ENCODE data around the gene NDUFS6. TPM values are rescaled to one million over a fixed set of nuclear protein-coding genes. Genes with fewer than 3 reads are reported as not detected.

The NDUFS6 gene
- total RNA-seq, 2 experiments from 2014 or later = 20.8 to 31.7 TPM

DNA sequence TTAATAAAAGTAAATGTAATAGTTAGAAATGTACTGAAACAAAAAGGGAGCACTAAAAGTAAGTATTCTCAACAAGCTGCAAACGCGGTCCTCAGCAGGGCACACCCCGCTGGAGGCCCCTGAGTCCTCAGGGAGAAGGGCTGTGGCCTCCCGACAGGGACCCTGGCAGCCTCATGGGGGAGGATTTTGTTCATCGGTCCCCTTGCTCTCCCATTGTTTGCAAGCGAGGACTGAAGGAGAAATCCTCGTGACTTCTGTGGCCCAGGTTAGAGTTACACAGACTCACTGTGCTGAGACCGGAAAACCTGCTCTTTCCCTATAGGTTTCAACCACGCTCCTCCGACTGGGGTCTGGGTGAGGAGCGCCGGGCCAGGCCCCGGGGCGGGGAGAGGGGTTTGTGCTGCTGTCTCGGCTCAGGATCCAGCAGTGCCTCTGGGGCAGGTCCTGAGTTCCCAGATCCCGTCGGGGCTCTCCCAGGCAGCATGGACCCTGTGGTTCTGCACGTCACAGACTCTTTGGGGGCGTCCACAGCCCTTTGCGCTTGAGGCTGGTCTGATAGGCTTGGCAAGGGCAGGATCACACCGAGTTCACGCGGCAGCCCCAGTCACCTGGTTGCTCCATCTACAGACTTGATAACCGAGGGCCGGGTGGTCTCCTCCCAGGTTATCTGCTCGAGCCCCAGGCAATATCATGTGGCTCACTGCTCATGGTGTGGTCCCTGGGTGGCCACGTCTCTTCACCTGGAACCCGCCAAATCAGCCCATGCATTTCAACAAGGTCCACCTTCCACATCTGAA, 40.4 kb upstream of the NDUFS6 start:
- H3K27ac Mint-ChIP-seq = no peak overlapping the region
- H3K36me3 Mint-ChIP-seq (ENCODE audit: low read depth) = no peaks in the 10 kb centered on the region
- ChIA-PET CTCF (interaction anchor here (0.6 kb wide), 1 partner anchor 10 kb away, joined by 3 read pairs; no protein-coding TSS in a partner anchor), POLR2A (no interaction called here)
- peaks cover 9% of the 10 kb centered on the region for H3K27me3 Mint-ChIP-seq
- H3K9me3 Mint-ChIP-seq = peaks cover 7% of the 10 kb centered on the region
- DNase-seq = no peak
- no peak overlapping the region for H3K4me3 Mint-ChIP-seq
- H3K4me1 Mint-ChIP-seq = peaks cover 3% of the 10 kb centered on the region

- CTCF ChIA-PET = interaction anchor here (0.6 kb wide), 1 partner anchor 10 kb away, joined by 3 read pairs; no protein-coding TSS in a partner anchor
- POLR2A ChIA-PET = no interaction called here
- Mint-ChIP-seq H3K4me1 (peaks cover 5% of the 10 kb centered on the region), H3K4me3 (no peak overlapping the region), H3K27ac (no peak overlapping the region), H3K27me3 (peaks cover 9% of the 10 kb centered on the region), H3K36me3 (ENCODE audit: low read depth) (no peaks in the 10 kb centered on the region), H3K9me3 (peaks cover 7% of the 10 kb centered on the region)
- DNase-seq = no peak
Observed at GRCh38 chr5:1761453-1761755, 39.8 kb upstream of the NDUFS6 start.

DNA sequence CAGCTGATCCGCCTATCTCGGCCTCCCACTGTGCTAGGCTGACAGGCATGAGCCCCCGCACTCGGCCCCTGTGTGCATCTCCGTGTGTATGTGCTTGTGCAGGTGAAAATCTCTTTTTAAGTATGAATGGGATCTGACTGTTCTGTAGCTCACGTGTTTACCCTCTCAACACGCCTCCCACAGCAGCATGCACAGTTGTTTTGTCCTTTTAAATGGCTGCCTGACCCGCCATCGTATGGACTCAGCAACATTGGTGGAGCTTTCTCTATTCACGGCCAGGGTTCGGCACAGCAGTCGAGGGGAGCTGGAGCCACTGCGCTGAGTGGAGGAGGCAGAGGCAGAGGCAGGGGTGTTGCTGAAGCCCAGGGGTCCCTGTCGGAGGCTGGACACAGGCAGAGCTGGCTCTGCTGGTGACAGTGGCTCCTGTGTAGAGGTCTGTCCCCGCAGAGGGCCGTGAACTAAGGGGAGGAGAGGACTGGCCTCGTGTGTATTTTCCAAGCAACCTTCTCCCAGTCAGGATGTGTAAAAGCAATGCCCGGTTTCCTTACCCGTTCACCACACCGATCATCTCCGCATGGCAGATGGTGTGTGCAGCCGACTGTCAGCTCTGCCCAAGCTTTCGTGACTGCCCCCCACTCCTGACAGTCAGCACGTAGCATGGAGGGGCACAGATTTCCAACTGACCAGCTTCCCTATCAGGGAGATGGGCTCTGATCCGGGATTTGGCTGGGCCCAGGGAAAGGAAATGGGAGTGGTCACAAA, 38.9 kb upstream of the NDUFS6 start:
- peaks cover 5% of the 10 kb centered on the region for H3K4me1 Mint-ChIP-seq
- no peak overlapping the region for H3K27ac Mint-ChIP-seq
- H3K27me3 Mint-ChIP-seq = peaks cover 9% of the 10 kb centered on the region
- DNase-seq = no peak
- ChIA-PET CTCF (no interaction called here), POLR2A (no interaction called here)
- H3K9me3 Mint-ChIP-seq = peaks cover 7% of the 10 kb centered on the region
- no peaks in the 10 kb centered on the region for H3K36me3 Mint-ChIP-seq (ENCODE audit: low read depth)
- no peak overlapping the region for H3K4me3 Mint-ChIP-seq

DNA sequence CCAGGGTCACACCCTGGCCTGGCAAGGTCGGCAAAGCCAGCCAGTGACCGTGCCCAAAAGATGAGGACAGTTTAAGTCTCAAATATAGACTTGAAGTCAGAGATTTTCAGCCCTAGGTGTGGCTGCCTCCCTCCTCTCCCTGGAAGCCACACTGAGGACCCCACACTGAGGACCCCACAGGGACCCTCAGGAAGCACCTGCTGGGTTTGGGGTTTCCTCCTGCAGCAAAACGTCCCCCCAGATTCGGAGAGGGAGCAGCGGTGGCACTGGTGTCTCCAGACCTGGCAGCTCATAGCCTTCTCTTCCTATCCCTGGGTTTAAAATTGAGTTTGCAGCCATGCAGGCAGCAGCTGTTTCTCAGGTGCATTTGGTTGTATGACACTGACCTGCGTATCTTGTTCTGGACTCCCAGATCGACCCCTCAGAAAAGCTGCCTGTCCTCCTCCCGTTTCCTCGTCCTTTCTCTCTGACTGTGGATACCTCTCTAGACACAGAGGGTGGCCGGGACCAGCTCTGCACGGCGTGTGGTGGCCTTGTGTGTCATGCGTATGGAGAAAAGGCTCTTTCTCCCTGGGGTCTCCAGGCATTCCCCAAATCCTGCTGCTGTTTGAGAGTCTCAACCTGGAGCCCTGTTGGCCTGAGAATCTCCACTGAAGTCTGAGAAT, 38.2 kb upstream of the NDUFS6 start:
- Mint-ChIP-seq H3K9me3 (peaks cover 7% of the 10 kb centered on the region), H3K4me3 (no peak overlapping the region), H3K27me3 (peaks cover 9% of the 10 kb centered on the region), H3K4me1 (peaks cover 5% of the 10 kb centered on the region), H3K36me3 (ENCODE audit: low read depth) (no peaks in the 10 kb centered on the region), H3K27ac (no peak overlapping the region)
- POLR2A ChIA-PET = no interaction called here
- CTCF ChIA-PET = interaction anchor here (0.7 to 1.7 kb wide), 2 partner anchors 40 to 65 kb away, joined by 3 to 7 read pairs; no protein-coding TSS in a partner anchor
- DNase-seq = no peak

GRCh38 chr5:1763548-1763911, 37.7 kb upstream of the NDUFS6 start:
- H3K4me3 Mint-ChIP-seq = no peak overlapping the region
- H3K27ac Mint-ChIP-seq = no peak overlapping the region
- CTCF ChIA-PET = interaction anchor here (0.7 to 1.7 kb wide), 2 partner anchors 39 to 64 kb away, joined by 3 to 7 read pairs; no protein-coding TSS in a partner anchor
- peaks cover 1% of the 10 kb centered on the region for H3K9me3 Mint-ChIP-seq
- POLR2A ChIA-PET = no interaction called here
- peaks cover 5% of the 10 kb centered on the region for H3K4me1 Mint-ChIP-seq
- peak; percentile 49 for DNase-seq
- peaks cover 8% of the 10 kb centered on the region for H3K27me3 Mint-ChIP-seq
- H3K36me3 Mint-ChIP-seq (ENCODE audit: low read depth) = no peaks in the 10 kb centered on the region

- H3K9me3 Mint-ChIP-seq = no peaks in the 10 kb centered on the region
- no peak for DNase-seq
- peaks cover 6% of the 10 kb centered on the region for H3K27me3 Mint-ChIP-seq
- POLR2A ChIA-PET = no interaction called here
- no peak overlapping the region for H3K4me3 Mint-ChIP-seq
- no peaks in the 10 kb centered on the region for H3K36me3 Mint-ChIP-seq (ENCODE audit: low read depth)
- no peak overlapping the region for H3K27ac Mint-ChIP-seq
- peaks cover 5% of the 10 kb centered on the region for H3K4me1 Mint-ChIP-seq
- CTCF ChIA-PET = interaction anchor here (0.5 to 1.7 kb wide), 2 partner anchors 19 to 39 kb away, joined by 3 to 7 read pairs; no protein-coding TSS in a partner anchor
Observed at GRCh38 chr5:1763960-1764605, 37.1 kb upstream of the NDUFS6 start.

GRCh38 chr5:1764606-1764960, 36.6 kb upstream of the NDUFS6 start:
- H3K36me3 Mint-ChIP-seq (ENCODE audit: low read depth) = no peaks in the 10 kb centered on the region
- no peak for DNase-seq
- ChIA-PET CTCF (interaction anchor here (0.5 to 1.7 kb wide), 2 partner anchors 19 to 38 kb away, joined by 3 to 7 read pairs; no protein-coding TSS in a partner anchor), POLR2A (no interaction called here)
- no peak overlapping the region for H3K27ac Mint-ChIP-seq
- H3K9me3 Mint-ChIP-seq = no peaks in the 10 kb centered on the region
- no peak overlapping the region for H3K4me3 Mint-ChIP-seq
- peaks cover 5% of the 10 kb centered on the region for H3K4me1 Mint-ChIP-seq
- H3K27me3 Mint-ChIP-seq = peaks cover 6% of the 10 kb centered on the region

DNA sequence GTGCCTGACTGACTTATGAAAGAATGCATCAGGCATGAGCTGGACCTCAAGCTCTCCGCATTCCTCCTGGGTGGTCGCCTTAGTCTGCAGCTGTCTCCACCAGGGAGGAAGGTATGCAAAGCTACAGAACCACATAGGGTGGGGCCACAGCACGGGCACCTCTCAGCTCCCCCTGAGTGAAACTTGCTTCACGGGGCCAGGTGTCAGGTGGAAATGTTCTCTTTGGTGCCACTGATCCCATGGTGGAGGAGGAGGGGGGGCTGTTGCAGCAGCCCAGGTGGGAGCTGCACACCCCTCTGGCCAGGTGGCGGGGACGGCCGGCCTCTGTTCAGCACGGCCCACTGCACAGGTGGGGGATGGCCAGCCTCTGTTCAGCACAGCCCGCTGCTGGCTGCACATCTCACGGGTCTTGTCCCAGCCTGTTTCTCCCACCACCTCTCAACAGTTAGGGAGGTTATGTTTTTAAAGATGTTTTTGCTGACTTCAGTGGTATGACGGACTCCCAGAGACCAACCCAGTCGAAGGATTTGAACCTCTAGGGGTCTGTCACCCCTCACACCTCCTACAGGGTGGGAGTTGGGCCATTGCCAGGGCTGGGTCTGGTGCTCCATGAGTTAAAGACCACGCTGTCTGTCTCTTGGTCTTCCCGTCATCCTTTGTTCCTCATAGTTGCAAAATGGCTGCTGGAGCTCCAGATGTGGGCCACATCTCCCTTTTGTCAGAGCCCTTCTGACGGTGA, 35.9 kb upstream of the NDUFS6 start:
- no peak for DNase-seq
- CTCF ChIA-PET = no interaction called here
- H3K4me3 Mint-ChIP-seq = no peak overlapping the region

GRCh38 chr5:1765880-1766235, 35.3 kb upstream of the NDUFS6 start:
- Mint-ChIP-seq H3K4me3 (no peak overlapping the region), H3K27me3 (peaks cover 6% of the 10 kb centered on the region), H3K36me3 (ENCODE audit: low read depth) (no peaks in the 10 kb centered on the region), H3K4me1 (peaks cover 5% of the 10 kb centered on the region), H3K27ac (no peak overlapping the region), H3K9me3 (no peaks in the 10 kb centered on the region)
- POLR2A ChIA-PET = no interaction called here
- no peak for DNase-seq
- CTCF ChIA-PET = no interaction called here

More for the DNA sequence above, 35.9 kb upstream of the NDUFS6 start:
- POLR2A ChIA-PET = interaction anchor here (0.5 kb wide), 1 partner anchor 36 kb away, joined by 3 read pairs; no protein-coding TSS in a partner anchor
- Mint-ChIP-seq H3K9me3 (no peaks in the 10 kb centered on the region), H3K27me3 (peaks cover 6% of the 10 kb centered on the region), H3K4me1 (peaks cover 5% of the 10 kb centered on the region), H3K27ac (no peak overlapping the region), H3K36me3 (ENCODE audit: low read depth) (no peaks in the 10 kb centered on the region)

GRCh38 chr5:1767524-1768282, 33.5 kb upstream of the NDUFS6 start:
- Mint-ChIP-seq H3K9me3 (no peaks in the 10 kb centered on the region), H3K27me3 (peaks cover 11% of the 10 kb centered on the region), H3K27ac (no peak overlapping the region), H3K36me3 (ENCODE audit: low read depth) (no peaks in the 10 kb centered on the region), H3K4me1 (peaks cover 5% of the 10 kb centered on the region), H3K4me3 (no peak overlapping the region)
- POLR2A ChIA-PET = no interaction called here
- DNase-seq = no peak
- CTCF ChIA-PET = no interaction called here

DNA sequence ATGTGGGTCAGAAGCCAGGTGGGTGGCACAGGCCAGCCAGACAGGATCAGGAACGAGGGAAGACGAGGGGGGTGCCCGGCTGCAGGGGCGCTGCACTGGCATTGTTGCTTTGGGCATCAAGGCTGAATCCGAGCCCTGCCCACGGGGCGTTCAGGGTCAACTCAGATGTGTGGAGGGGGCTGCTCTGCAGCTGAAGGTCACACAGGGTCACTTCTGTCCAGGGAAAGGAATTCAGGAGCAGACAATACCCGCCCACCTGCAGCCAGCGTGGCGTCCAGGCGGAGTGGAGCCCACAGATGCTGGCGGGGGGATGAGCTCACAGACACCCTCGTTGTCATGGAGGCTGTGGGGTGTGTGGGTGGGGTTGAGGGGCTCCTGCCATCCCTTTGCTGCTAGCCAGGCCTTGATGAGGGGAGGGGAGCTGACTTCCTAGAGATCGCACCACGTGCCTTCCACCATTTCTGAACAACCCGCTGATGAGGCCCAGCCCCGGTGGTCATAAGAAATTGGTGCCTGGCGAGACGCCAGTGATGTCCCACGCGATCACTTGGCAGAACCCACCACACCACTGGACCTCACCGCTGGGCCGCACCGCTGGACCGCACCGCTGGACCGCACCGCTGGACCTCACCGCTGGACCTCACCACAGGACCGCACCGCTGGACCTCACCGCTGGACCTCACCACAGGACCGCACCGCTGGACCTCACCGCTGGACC, 32.8 kb upstream of the NDUFS6 start:
- POLR2A ChIA-PET = no interaction called here
- no peak overlapping the region for H3K4me3 Mint-ChIP-seq

More for the DNA sequence above, 32.8 kb upstream of the NDUFS6 start:
- Mint-ChIP-seq H3K27ac (no peak overlapping the region), H3K9me3 (no peaks in the 10 kb centered on the region), H3K4me1 (peaks cover 5% of the 10 kb centered on the region), H3K27me3 (peaks cover 12% of the 10 kb centered on the region), H3K36me3 (ENCODE audit: low read depth) (no peaks in the 10 kb centered on the region)
- DNase-seq = no peak
- CTCF ChIA-PET = no interaction called here
